ENCODE measurements around the gene ADAMTS4.

Gene ADAMTS4

GRCh38 chr1:161220002-161220401, 21.1 kb upstream of the ADAMTS4 start:
- H3K27ac ChIP-seq (ENCODE audit: low read depth in 2 of 2, low read length in 2 of 2), result no peak overlapping the region
- peaks cover 0 to 3% of the 10 kb centered on the region in 2 donors for H3K4me1 ChIP-seq (ENCODE audit: control insufficient read depth in 2 of 2, insufficient read depth in 2 of 2, low read length in 2 of 2)
- no peaks in the 10 kb centered on the region for H3K9me3 ChIP-seq (ENCODE audit: control insufficient read depth in 2 of 2, low read length in 2 of 2)
- H3K9ac ChIP-seq (ENCODE audit: low read depth in 1 of 2, low read length in 2 of 2), result no peak overlapping the region
- no peaks in the 10 kb centered on the region for H3K36me3 ChIP-seq (ENCODE audit: control insufficient read depth in 2 of 2, insufficient read depth in 2 of 2, low read length in 2 of 2)
- H3K4me3 ChIP-seq (ENCODE audit: low read length in 2 of 2), result no peak overlapping the region
- no peaks in the 10 kb centered on the region for H3K27me3 ChIP-seq (ENCODE audit: control insufficient read depth in 2 of 2, insufficient read depth in 2 of 2, low read length in 2 of 2)

- Histone ChIP-seq H3K4me3 (ENCODE audit: low read length in 2 of 2) (no peak overlapping the region), H3K36me3 (ENCODE audit: control insufficient read depth in 2 of 2, insufficient read depth in 2 of 2, low read length in 2 of 2) (peaks cover 3 to 5% of the 10 kb centered on the region in 2 donors), H3K4me1 (ENCODE audit: control insufficient read depth in 2 of 2, insufficient read depth in 2 of 2, low read length in 2 of 2) (peaks cover 0 to 3% of the 10 kb centered on the region in 2 donors), H3K27ac (ENCODE audit: low read depth in 2 of 2, low read length in 2 of 2) (no peak overlapping the region), H3K9ac (ENCODE audit: low read depth in 1 of 2, low read length in 2 of 2) (no peak overlapping the region), H3K27me3 (ENCODE audit: control insufficient read depth in 2 of 2, insufficient read depth in 2 of 2, low read length in 2 of 2) (no peaks in the 10 kb centered on the region), H3K9me3 (ENCODE audit: control insufficient read depth in 2 of 2, low read length in 2 of 2) (no peaks in the 10 kb centered on the region)
Measured at GRCh38 chr1:161219078-161219892, 20.4 kb upstream of the ADAMTS4 start.

DNA sequence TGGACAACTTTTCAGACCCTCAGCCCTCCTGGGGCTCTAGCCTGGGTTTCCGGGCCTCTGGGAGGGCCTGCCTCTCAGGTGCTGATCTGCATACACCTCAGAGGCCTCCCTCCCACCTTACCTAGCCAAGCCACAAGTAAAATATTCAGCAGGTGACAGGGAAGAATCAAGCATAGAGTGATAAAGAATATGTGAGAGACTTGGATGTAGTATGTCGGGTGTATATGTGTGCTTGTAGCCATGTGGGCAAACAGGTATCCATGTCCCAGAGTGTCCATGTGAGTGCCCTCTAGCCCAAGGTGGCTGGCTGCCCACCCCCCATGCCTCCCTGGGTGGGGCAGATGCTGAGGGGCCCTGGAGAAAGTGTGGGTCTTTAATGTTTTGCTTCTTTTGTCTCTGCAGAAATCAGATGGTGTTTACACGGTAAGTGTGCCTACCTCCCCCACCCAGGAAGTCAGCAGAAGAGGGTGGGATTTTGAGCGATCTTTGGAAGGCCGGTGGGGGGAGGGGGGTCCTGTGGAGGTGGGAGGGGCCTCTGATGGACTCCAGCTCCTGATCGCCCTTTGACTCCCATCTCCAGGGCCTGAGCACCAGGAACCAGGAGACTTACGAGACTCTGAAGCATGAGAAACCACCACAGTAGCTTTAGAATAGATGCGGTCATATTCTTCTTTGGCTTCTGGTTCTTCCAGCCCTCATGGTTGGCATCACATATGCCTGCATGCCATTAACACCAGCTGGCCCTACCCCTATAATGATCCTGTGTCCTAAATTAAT, 19.6 kb upstream of the ADAMTS4 start:
- Histone ChIP-seq H3K36me3 (ENCODE audit: control insufficient read depth in 2 of 2, insufficient read depth in 2 of 2, low read length in 2 of 2) (peaks cover 11 to 13% of the 10 kb centered on the region in 2 donors), H3K9ac (ENCODE audit: low read depth in 1 of 2, low read length in 2 of 2) (no peak overlapping the region), H3K4me1 (ENCODE audit: control insufficient read depth in 2 of 2, insufficient read depth in 2 of 2, low read length in 2 of 2) (peaks cover 0 to 3% of the 10 kb centered on the region in 2 donors), H3K27ac (ENCODE audit: low read depth in 2 of 2, low read length in 2 of 2) (no peak overlapping the region), H3K9me3 (ENCODE audit: control insufficient read depth in 2 of 2, low read length in 2 of 2) (no peaks in the 10 kb centered on the region), H3K27me3 (ENCODE audit: control insufficient read depth in 2 of 2, insufficient read depth in 2 of 2, low read length in 2 of 2) (no peaks in the 10 kb centered on the region), H3K4me3 (ENCODE audit: low read length in 2 of 2) (no peak overlapping the region)

DNA sequence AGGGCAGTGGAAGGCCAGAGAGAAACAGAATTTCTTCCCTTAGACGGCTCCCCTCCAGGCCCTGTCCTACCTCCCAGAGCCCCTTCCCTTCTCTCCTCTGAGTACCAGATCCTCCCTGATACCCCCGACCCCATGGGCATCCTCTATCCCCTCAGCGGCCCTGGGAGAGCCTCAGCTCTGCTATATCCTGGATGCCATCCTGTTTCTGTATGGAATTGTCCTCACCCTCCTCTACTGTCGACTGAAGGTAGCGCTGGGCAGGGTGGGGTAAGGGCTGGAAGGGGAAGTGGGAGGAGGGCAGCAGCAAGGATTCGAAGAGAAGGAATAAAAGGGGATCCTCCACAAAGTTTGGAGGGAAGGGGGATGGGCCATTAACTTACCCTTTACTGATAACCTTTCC, 19.0 kb upstream of the ADAMTS4 start:
- Histone ChIP-seq H3K9me3 (ENCODE audit: control insufficient read depth in 2 of 2, low read length in 2 of 2) (no peaks in the 10 kb centered on the region), H3K27me3 (ENCODE audit: control insufficient read depth in 2 of 2, insufficient read depth in 2 of 2, low read length in 2 of 2) (no peaks in the 10 kb centered on the region), H3K36me3 (ENCODE audit: control insufficient read depth in 2 of 2, insufficient read depth in 2 of 2, low read length in 2 of 2) (peaks cover 17 to 19% of the 10 kb centered on the region in 2 donors), H3K4me1 (ENCODE audit: control insufficient read depth in 2 of 2, insufficient read depth in 2 of 2, low read length in 2 of 2) (peaks cover 0 to 3% of the 10 kb centered on the region in 2 donors), H3K4me3 (ENCODE audit: low read length in 2 of 2) (peak overlapping the region in 1 of 2 donors; percentile 15), H3K27ac (ENCODE audit: low read depth in 2 of 2, low read length in 2 of 2) (no peak overlapping the region), H3K9ac (ENCODE audit: low read depth in 1 of 2, low read length in 2 of 2) (no peak overlapping the region)

- H3K27ac ChIP-seq (ENCODE audit: low read depth in 2 of 2, low read length in 2 of 2), result peak overlapping the region; percentile 54 to 65
- H3K4me1 ChIP-seq (ENCODE audit: control insufficient read depth in 2 of 2, insufficient read depth in 2 of 2, low read length in 2 of 2), result peaks cover 0 to 3% of the 10 kb centered on the region in 2 donors
- H3K4me3 ChIP-seq (ENCODE audit: low read length in 2 of 2), result peak overlapping the region; percentile 17 to 53
- H3K27me3 ChIP-seq (ENCODE audit: control insufficient read depth in 2 of 2, insufficient read depth in 2 of 2, low read length in 2 of 2), result no peaks in the 10 kb centered on the region
- H3K9ac ChIP-seq (ENCODE audit: low read depth in 1 of 2, low read length in 2 of 2), result peak overlapping the region in 1 of 2 donors; percentile 26
- H3K36me3 ChIP-seq (ENCODE audit: control insufficient read depth in 2 of 2, insufficient read depth in 2 of 2, low read length in 2 of 2), result peaks cover 22 to 25% of the 10 kb centered on the region in 2 donors
- no peaks in the 10 kb centered on the region for H3K9me3 ChIP-seq (ENCODE audit: control insufficient read depth in 2 of 2, low read length in 2 of 2)
Measured at GRCh38 chr1:161216945-161217712, 18.3 kb upstream of the ADAMTS4 start.

DNA sequence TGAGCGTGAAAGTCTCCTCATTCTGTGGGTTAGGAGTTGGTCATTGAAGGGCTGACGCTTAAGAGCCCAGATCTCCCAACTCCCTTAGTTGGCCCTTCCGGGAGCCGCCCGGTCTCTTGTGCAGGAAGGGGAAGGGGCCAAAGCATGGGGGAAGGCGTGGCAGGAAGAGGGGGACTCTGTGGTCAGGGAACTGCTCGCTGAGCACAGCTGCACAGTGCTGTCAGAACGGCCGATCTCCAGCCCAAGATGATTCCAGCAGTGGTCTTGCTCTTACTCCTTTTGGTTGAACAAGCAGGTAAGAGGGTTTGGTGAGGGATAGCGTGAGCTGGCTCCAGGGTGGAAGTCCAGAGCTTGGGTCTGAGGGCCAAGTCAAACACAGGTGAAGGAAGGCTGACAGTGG, 16.2 kb upstream of the ADAMTS4 start, which contains the start of gene FCER1G:
Gene FCER1G, plus strand, starts transcription at position 220 of the 400 bp plus-strand sequence. Its CDS starts 27 bp downstream, at position 247.
- H3K36me3 ChIP-seq (ENCODE audit: control insufficient read depth in 2 of 2, insufficient read depth in 2 of 2, low read length in 2 of 2), result peaks cover 33 to 44% of the 10 kb centered on the region in 2 donors
- H3K27ac ChIP-seq (ENCODE audit: low read depth in 2 of 2, low read length in 2 of 2), result peak within 1 kb of the TSS in 1 of 2 donors; percentile 43
- H3K9ac ChIP-seq (ENCODE audit: low read depth in 1 of 2, low read length in 2 of 2), result peak within 1 kb of the TSS; percentile 5 to 42
- no peaks in the 10 kb centered on the region for H3K9me3 ChIP-seq (ENCODE audit: control insufficient read depth in 2 of 2, low read length in 2 of 2)
- H3K27me3 ChIP-seq (ENCODE audit: control insufficient read depth in 2 of 2, insufficient read depth in 2 of 2, low read length in 2 of 2), result no peaks in the 10 kb centered on the region
- peak within 1 kb of the TSS; percentile 18 to 46 for H3K4me3 ChIP-seq (ENCODE audit: low read length in 2 of 2)
- H3K4me1 ChIP-seq (ENCODE audit: control insufficient read depth in 2 of 2, insufficient read depth in 2 of 2, low read length in 2 of 2), result peaks cover 2 to 3% of the 10 kb centered on the region in 2 donors

DNA sequence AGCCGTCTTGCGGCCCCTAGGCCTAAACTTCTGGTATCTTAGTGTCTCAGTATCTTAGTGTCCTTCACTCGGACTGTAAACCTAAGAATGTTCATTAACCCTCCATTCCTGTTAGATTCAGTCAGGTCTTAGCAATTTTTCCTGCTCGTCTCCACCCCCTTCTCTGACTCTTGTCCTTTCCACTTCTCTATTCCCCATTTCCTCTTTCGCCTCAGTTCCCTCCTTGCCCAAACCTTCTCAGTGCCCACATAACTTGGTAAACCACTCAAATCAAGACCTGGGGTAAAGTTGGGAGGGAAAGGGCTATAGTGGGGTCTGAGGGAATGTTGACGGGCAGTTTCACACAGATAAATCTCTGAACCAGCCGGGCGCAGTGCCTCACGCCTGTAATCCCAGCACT, 15.5 kb upstream of the ADAMTS4 start:
- Histone ChIP-seq H3K4me3 (ENCODE audit: low read length in 2 of 2) (no peak overlapping the region), H3K9ac (ENCODE audit: low read depth in 1 of 2, low read length in 2 of 2) (no peak overlapping the region), H3K36me3 (ENCODE audit: control insufficient read depth in 2 of 2, insufficient read depth in 2 of 2, low read length in 2 of 2) (peaks cover 38 to 51% of the 10 kb centered on the region in 2 donors), H3K27me3 (ENCODE audit: control insufficient read depth in 2 of 2, insufficient read depth in 2 of 2, low read length in 2 of 2) (no peaks in the 10 kb centered on the region), H3K9me3 (ENCODE audit: control insufficient read depth in 2 of 2, low read length in 2 of 2) (no peaks in the 10 kb centered on the region), H3K27ac (ENCODE audit: low read depth in 2 of 2, low read length in 2 of 2) (peak overlapping the region in 1 of 2 donors; percentile 43), H3K4me1 (ENCODE audit: control insufficient read depth in 2 of 2, insufficient read depth in 2 of 2, low read length in 2 of 2) (peaks cover 2 to 3% of the 10 kb centered on the region in 2 donors)

DNA sequence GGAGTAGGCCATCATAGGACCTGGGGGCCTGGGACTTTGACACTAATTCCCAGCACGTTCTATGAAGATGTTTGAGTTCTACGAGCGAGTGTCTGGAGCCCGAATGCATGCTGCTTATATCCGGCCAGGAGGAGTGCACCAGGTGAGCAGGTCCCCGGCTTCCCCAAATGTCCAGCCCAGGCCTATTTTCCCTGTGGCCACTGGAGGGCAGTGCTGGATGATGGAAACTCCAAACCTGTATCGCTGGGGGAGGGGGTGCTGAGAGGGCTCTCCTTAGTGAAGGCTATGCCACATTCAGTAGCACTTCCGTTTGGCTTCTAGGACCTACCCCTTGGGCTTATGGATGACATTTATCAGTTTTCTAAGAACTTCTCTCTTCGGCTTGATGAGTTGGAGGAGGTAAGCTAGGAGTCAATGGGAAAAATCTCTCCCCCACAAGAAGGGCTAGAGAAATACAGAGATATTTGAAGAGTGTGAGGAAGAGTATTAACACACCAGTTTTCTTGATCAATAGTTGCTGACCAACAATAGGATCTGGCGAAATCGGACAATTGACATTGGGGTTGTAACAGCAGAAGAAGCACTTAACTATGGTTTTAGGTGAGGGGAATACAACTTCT, 11.0 kb upstream of the ADAMTS4 start:
- Histone ChIP-seq H3K9ac (ENCODE audit: low read depth in 1 of 2, low read length in 2 of 2) (no peak overlapping the region), H3K36me3 (ENCODE audit: control insufficient read depth in 2 of 2, insufficient read depth in 2 of 2, low read length in 2 of 2) (peaks cover 65 to 82% of the 10 kb centered on the region in 2 donors), H3K9me3 (ENCODE audit: control insufficient read depth in 2 of 2, low read length in 2 of 2) (no peaks in the 10 kb centered on the region), H3K4me3 (ENCODE audit: low read length in 2 of 2) (no peak overlapping the region), H3K27me3 (ENCODE audit: control insufficient read depth in 2 of 2, insufficient read depth in 2 of 2, low read length in 2 of 2) (no peaks in the 10 kb centered on the region), H3K27ac (ENCODE audit: low read depth in 2 of 2, low read length in 2 of 2) (no peak overlapping the region), H3K4me1 (ENCODE audit: control insufficient read depth in 2 of 2, insufficient read depth in 2 of 2, low read length in 2 of 2) (peaks cover 0 to 2% of the 10 kb centered on the region in 2 donors)

DNA sequence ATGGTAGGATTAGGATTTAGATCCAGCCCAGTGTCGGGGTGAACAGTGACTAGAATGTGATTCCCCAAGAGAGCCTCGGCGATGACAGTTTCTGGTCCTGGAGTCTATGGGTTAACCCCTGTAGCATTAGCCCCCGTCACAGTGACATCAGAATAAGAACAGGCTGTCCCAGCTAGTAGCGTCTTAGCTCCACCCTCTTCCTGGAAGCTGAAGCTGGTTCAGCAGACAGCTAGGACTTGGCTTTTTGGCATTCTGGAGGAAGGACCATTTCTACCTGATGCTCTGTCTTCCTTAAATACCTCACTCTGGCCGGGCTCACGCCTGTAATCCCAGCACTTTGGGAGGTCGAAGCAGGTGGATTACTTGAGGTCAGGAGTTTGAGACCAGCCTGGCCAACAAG, 8.3 kb upstream of the ADAMTS4 start:
- Histone ChIP-seq H3K4me3 (ENCODE audit: low read length in 2 of 2) (no peak overlapping the region), H3K9ac (ENCODE audit: low read depth in 1 of 2, low read length in 2 of 2) (no peak overlapping the region), H3K36me3 (ENCODE audit: control insufficient read depth in 2 of 2, insufficient read depth in 2 of 2, low read length in 2 of 2) (peaks cover 48 to 72% of the 10 kb centered on the region in 2 donors), H3K4me1 (ENCODE audit: control insufficient read depth in 2 of 2, insufficient read depth in 2 of 2, low read length in 2 of 2) (peaks cover 9 to 11% of the 10 kb centered on the region in 2 donors), H3K27me3 (ENCODE audit: control insufficient read depth in 2 of 2, insufficient read depth in 2 of 2, low read length in 2 of 2) (no peaks in the 10 kb centered on the region), H3K9me3 (ENCODE audit: control insufficient read depth in 2 of 2, low read length in 2 of 2) (no peaks in the 10 kb centered on the region), H3K27ac (ENCODE audit: low read depth in 2 of 2, low read length in 2 of 2) (peak overlapping the region; percentile 62 to 75)
